ENCODE results near the gene ANKS1B.

GRCh38 chr12:99736760-99737269 lies 247.9 kb downstream of the ANKS1B start:
- no peak for TF ChIP-seq POU6F1 (CRISPR knock-in tag; IDR thresholded peaks at IDR 0.05; ENCODE audit: borderline replicate concordance, low read depth)
- TF ChIP-seq SNAI2 (CRISPR knock-in tag; IDR thresholded peaks at IDR 0.05), result no peak
- no peak for TF ChIP-seq ZC3H10 (CRISPR knock-in tag; IDR thresholded peaks at IDR 0.05)
- no peak for TF ChIP-seq RARB (CRISPR knock-in tag; IDR thresholded peaks at IDR 0.05)
- TF ChIP-seq CSRNP3 (CRISPR knock-in tag; IDR thresholded peaks at IDR 0.05), result no peak
- TF ChIP-seq CREB5 (CRISPR knock-in tag; IDR thresholded peaks at IDR 0.05; ENCODE audit: low read depth), result no peak
- TF ChIP-seq PPARA (CRISPR knock-in tag; IDR thresholded peaks at IDR 0.05; ENCODE audit: borderline replicate concordance), result no peak
- no peak for TF ChIP-seq ARNTL (CRISPR knock-in tag; IDR thresholded peaks at IDR 0.05; ENCODE audit: borderline replicate concordance, low read depth)
- no peak for TF ChIP-seq ZNF565 (CRISPR knock-in tag; conservative IDR thresholded peaks at IDR 0.05; ENCODE audit: low read depth)
- no peak for TF ChIP-seq GLIS3 (CRISPR knock-in tag; IDR thresholded peaks at IDR 0.05)
- TF ChIP-seq TOX (CRISPR knock-in tag; IDR thresholded peaks at IDR 0.05; ENCODE audit: borderline replicate concordance), result no peak
- TF ChIP-seq ZNF70 (CRISPR knock-in tag; IDR thresholded peaks at IDR 0.05), result no peak
